GM10266 (cell line): ENCODE measurements around the gene OTC.

Experiments used
- DNase-seq: peaks from one replicate; pipeline ENCODE4 v3.0.0; 2012; ENCODE audit errors: extremely low spot score
- TF ChIP-seq, protein P1 (sequence below): IDR thresholded peaks from 2 replicates; pipeline ENCODE4 v1.5.1; 2012; ENCODE audit warnings: mild to moderate bottlenecking, low read depth; ENCODE audit not compliant: control insufficient read depth, insufficient read depth; ENCODE audit errors: missing control alignments

OTC gene

DNA sequence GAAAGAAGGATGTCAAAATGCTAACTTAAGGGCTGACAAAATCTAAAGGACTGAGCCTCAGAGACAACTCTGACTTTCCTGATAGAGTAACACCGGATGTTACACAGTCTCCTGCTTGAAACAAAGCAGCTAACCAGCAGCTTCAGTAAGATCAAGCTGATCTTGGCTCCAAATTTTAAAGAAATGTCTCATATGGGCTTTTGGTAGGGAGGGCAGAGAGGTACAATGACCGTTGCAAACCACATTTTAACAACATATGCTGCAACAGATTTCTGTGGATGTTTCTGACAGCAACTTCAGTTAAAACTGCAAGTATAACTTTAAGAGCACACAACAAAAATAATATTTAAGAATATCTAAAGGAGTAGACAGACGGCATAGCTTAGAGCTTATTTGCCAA, 34.2 kb upstream of the OTC start:
- TF ChIP-seq, protein P1, sequence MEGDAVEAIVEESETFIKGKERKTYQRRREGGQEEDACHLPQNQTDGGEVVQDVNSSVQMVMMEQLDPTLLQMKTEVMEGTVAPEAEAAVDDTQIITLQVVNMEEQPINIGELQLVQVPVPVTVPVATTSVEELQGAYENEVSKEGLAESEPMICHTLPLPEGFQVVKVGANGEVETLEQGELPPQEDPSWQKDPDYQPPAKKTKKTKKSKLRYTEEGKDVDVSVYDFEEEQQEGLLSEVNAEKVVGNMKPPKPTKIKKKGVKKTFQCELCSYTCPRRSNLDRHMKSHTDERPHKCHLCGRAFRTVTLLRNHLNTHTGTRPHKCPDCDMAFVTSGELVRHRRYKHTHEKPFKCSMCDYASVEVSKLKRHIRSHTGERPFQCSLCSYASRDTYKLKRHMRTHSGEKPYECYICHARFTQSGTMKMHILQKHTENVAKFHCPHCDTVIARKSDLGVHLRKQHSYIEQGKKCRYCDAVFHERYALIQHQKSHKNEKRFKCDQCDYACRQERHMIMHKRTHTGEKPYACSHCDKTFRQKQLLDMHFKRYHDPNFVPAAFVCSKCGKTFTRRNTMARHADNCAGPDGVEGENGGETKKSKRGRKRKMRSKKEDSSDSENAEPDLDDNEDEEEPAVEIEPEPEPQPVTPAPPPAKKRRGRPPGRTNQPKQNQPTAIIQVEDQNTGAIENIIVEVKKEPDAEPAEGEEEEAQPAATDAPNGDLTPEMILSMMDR: no peak
- no peak for DNase-seq

DNA sequence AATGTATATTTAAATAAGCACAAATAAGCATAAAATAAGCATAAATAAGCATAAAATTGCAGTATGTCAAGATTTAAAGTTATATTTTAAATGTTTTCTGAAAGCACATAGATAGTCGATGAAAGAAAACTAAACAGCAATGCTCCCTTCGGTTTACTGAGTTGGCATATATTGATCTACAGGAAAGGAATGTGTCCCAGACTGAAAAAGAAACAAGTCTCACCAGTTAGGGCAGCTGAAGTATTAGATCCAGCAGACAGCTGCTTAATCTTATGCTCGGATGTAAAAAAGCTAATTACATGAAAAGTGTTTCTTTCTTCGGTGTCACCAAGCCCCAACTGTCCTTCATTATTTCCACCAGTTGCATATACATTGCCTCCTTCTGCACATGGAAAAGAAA, 33.8 kb upstream of the OTC start:
- TF ChIP-seq, protein P1: no peak
- no peak for DNase-seq

DNA sequence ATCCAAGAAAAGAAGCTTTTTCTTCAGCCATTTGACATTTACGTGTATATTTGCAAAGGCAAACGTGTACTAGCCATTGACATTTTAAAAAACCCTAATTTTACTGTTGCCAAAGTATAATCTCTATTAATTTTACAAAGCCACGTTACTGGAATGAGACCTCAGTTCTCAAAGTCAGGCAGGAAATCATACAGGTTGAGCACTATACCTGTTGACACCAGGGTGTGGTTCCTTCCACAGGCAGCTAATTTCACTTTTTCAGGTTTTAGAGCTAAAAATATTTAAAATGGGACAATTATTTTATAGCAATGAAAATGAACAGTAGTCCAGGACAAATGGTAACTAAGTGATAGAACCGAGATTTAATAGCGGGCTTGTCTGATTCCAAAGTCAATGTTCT, 31.6 kb upstream of the OTC start:
- no peak for DNase-seq
- TF ChIP-seq, protein P1: no peak

DNA sequence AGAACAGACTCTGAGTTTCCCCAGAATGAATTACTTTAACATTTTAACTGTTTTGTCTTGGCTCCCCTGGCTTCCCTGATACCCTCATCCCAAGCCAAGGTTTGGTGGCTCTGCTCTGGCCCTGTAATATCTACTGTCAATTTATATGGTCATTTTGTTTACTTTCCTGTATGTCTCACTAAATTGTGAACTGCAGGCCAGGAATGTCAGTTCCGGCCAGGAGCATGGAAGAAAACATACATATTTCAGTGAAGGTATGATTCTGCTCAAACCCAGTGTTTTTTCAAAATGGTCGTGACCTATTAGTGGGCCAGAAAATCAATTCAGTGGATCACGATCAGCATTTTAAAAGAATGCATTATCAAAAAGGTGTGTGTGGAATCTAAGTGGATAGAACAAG, 26.3 kb upstream of the OTC start:
- no peak for DNase-seq
- TF ChIP-seq, protein P1: no peak

DNA sequence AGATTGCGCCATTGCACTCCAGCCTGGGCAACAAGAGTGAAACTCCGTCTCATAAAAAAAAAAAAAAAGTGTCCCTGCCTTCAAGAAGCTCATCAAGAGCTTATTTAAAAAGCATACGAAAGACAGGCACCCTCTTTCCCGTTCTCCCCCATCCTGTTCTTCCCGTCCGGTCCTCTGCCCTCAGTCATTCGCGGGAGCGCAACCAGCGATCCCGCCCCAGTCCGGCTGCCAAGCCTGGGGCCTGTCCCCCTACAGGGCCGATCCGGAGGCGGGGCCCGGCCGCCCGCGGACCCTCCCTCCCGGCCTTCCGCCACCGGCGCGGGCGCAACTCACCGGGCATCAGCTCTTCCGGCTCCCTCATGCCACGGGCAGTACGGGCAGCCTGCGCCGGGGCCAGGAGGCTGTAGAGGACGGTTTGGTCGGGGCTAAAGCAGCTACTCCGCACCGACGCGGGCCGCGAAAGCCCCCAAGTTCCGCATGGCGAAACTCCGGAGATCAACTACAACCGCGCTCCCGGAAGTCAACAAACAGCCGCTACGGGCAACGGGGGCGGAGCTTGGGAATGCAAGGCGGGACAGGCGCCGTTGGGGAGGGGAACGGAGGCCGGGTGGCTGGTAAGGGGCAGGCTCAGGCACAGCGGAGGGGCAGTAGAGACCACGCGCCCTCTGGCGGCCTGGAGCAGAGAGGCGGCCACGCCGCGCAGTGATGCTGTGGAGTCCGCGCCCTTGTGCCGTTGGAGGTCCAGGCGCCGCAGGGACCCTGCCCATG, 25.2 kb upstream of the OTC start, which contains the start of gene RPGR:
RPGR (minus strand) TSS at position 503 of the 768 bp plus-strand sequence; CDS start at position 361, 142 bp downstream.
- TF ChIP-seq, protein P1: peak; percentile 87
- peak; percentile 85 for DNase-seq

DNA sequence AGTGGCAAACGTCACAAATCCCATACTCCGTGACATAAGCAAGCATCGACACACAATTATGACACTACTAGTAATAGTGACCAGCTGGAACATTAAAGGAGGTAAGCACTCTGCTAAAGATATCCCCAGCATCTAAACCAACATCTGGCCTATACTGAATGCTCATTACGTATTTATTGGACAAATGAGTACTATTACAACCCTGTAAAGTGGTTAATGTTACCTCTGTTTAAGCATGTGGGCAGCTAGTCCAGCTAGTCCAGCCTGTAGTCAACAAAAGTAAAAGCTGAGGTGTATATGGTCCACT, 24.7 kb upstream of the OTC start:
- DNase-seq: no peak
- TF ChIP-seq, protein P1: no peak

DNA sequence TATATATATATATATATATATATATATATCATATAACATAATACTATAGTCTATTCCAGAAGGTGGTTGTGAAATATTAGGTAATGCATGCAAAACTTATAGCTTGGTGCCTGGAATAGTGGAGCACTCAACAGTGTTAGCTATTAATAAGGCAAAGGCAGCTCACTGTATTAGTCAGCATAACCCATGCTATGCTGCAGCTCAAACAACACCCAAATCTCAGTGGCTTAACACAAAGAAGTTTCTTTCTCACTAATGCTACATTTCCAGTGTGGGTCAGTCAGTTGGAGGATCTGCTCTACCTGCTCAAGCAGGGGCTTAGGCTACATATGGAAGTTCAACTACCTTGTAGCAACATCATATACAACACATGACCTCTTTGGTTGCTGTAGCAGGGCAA, 19.9 kb upstream of the OTC start:
- TF ChIP-seq, protein P1: no peak
- peak; percentile 7 for DNase-seq
